Pancreas (tissue), 10 donors: ENCODE measurements around the gene ZNF444. TPM values are rescaled to one million over a fixed set of nuclear protein-coding genes. Genes with fewer than 3 reads are reported as not detected.
A peak's percentile ranks its signal among the peaks of the same experiment; 100 is the strongest.

Experiments
- ATAC-seq, 4 donors: fragments of 200-7000 bp; cut with Tn5 transposase; one replicate each; pipeline versions ENCODE4 v1.8.0 to v1.9.1; 2020; ENCODE audit warnings: mild to moderate bottlenecking in 4 of 4, moderate library complexity in 4 of 4
- DNase-seq, 6 donors: peaks; one replicate each; pipeline ENCODE4 v3.0.0-alpha.2; 2020
- FAIRE-seq: peaks from 2 replicates; lab custom pipeline; 2012; peaks lifted over from hg19 to GRCh38; lab: Jason Lieb, UNC
- H3K27ac ChIP-seq, 4 donors: fragments of 200-600 bp; sonication (generic); 1 replicate in 3 of 4; 2 replicates in 1 of 4; pipeline versions ENCODE4 v1.5.0 to v1.8.0; 2020
- H3K27me3 ChIP-seq, 4 donors: fragments of 200-600 bp; one replicate each; pipeline ENCODE4 v1.8.0; 2021
- H3K36me3 ChIP-seq, 3 donors: fragments of 200-600 bp; sonication (generic) in 1 of 3; one replicate each; pipeline versions ENCODE4 v1.5.0 to v1.8.0; 2020 to 2021
- H3K4me1 ChIP-seq, 3 donors: fragments of 200-600 bp; one replicate each; pipeline ENCODE4 v1.8.0; 2021
- H3K4me3 ChIP-seq, 4 donors: fragments of 200-600 bp; sonication (generic) in 2 of 4; one replicate each; pipeline versions ENCODE4 v1.5.0 to v1.8.0; 2020 to 2021
- H3K9me3 ChIP-seq, 4 donors: fragments of 200-600 bp; one replicate each; pipeline ENCODE4 v1.8.0; 2021
- WGBS, 2 donors: extraction: QIAGEN DNeasy Blood & Tissue Kit; methylation state at CpG; one replicate each; pipeline ENCODE4 v1.1.7; 2013; 5-methylcytosine and 5-hydroxymethylcytosine counted together
- intact Hi-C, 3 donors: fragments of 100-400 bp; cut with DNase I; formaldehyde crosslinking; loops; one replicate each; pipeline versions ENCODE4 v1.11.1 to v1.14.2; 2022
- polyA plus RNA-seq, 2 donors: library from polyadenylated mRNA; stranded (reverse); fragments of 200-250 nt; gene quantifications; one replicate each; pipeline ENCODE4 v1.2.3, GENCODE V29; 2013
- total RNA-seq, 6 donors: library from RNA; stranded (reverse); fragmentation: NEBNext Ultra II Directional in 4 of 6; extraction: Animal tissue kit (Norgen Biotek cat#: 25700) in 4 of 6; gene quantifications; one replicate each; pipeline versions ENCODE4 v1.2.1 to v1.2.4, GENCODE V29; 2021 to 2023
- TF ChIP-seq, protein P1 (sequence below), 4 donors: fragments of 200-600 bp; sonication (generic) in 3 of 4; IDR thresholded peaks; one replicate each; pipeline versions ENCODE4 v1.5.0 to v1.8.0; 2021; ENCODE audit warnings: antibody characterized with exemption in 4 of 4
- donor health status: healthy with polysubstance abuse.
- donor health status: DM: no; HTN: no; CAD: no; lungs with moderate emphysema.
- donor health status: DM: no; HTN: no; CAD: no.
- donor health status: control.
- donor health status: control.
- donor health status: Bipolar disorder and iron deficiency.
- donor health status: DM: yes; HTN: yes; CAD: no.
- donor health status: DM: no; HTN: no; CAD: no.
- donor health status: DM: no; HTN: no; CAD: no.
- donor health status: DM: yes; HTN: yes; CAD: no.

ZNF444 gene
- total and polyA plus RNA-seq, 8 donors, result 27.9 to 99.0 (median 34.2) TPM

GRCh38 chr19:56131651-56132050, 9.4 kb upstream of the ZNF444 start:
- intact Hi-C loops, result no loop called here
- DNase-seq, result no peak
- FAIRE-seq, result no peak
- no peaks in the 10 kb centered on the region for H3K9me3 ChIP-seq
- WGBS, 2 donors, result 88 to 91% methylated on average over 8 of the region's 8 CpGs
- no peak for ATAC-seq
- no peak overlapping the region for H3K27ac ChIP-seq
- H3K36me3 ChIP-seq, result no peaks in the 10 kb centered on the region
- H3K4me3 ChIP-seq, result no peak overlapping the region
- peaks cover 2 to 20% (median 18%) of the 10 kb centered on the region in 3 donors for H3K4me1 ChIP-seq
- TF ChIP-seq, protein P1, sequence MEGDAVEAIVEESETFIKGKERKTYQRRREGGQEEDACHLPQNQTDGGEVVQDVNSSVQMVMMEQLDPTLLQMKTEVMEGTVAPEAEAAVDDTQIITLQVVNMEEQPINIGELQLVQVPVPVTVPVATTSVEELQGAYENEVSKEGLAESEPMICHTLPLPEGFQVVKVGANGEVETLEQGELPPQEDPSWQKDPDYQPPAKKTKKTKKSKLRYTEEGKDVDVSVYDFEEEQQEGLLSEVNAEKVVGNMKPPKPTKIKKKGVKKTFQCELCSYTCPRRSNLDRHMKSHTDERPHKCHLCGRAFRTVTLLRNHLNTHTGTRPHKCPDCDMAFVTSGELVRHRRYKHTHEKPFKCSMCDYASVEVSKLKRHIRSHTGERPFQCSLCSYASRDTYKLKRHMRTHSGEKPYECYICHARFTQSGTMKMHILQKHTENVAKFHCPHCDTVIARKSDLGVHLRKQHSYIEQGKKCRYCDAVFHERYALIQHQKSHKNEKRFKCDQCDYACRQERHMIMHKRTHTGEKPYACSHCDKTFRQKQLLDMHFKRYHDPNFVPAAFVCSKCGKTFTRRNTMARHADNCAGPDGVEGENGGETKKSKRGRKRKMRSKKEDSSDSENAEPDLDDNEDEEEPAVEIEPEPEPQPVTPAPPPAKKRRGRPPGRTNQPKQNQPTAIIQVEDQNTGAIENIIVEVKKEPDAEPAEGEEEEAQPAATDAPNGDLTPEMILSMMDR (IDR thresholded peaks at IDR 0.05), result no peak
- H3K27me3 ChIP-seq, result no peaks in the 10 kb centered on the region

GRCh38 chr19:56132316-56132822, 8.7 kb upstream of the ZNF444 start:
- no peak overlapping the region for H3K27ac ChIP-seq
- FAIRE-seq (no peak), ATAC-seq (no peak)

DNA sequence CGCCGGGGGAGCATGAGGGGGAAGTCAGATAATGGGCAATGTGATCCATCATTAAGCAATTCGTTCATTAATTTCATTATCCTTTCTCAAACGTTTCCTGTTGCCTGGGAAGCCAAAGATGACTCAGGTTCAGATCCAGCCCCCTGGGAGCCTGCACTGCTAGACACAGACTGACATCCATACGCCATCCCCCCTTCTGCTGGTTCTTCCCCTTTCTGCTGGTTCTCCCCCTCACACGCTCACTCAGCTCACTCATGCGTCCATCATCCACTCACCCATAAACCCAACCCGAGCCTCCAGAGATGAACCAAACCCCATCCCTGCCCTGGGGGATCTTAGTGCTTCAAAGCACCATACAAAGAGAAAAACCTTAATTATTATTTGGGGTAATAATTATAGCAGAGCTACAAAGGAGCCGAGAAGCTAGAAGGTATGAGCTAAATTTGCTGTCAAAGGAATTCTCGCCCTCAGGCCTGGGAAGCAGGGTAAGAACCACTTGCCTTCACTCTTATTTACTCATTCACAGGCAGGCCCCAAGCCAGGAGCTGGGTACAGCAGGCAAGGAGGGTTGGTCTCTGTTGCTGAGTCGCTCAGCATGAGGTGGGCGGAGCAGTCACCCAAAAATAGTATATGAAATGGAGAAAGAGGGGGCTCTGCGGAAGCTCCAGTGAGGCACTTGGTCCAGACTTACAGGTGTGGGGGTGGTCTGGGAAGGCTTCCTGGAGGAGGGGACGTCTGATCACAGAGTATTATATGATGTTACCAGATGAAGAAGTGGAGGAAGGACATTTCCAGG, 7.0 kb upstream of the ZNF444 start:
- H3K4me1 ChIP-seq, result peaks cover 18 to 43% (median 41%) of the 10 kb centered on the region in 3 donors

More at GRCh38 chr19:56132316-56132822, 8.7 kb upstream of the ZNF444 start:
- no peaks in the 10 kb centered on the region for H3K9me3 ChIP-seq
- WGBS, 2 donors, result 69 to 75% methylated on average over 14 of the region's 14 CpGs
- no peaks in the 10 kb centered on the region for H3K27me3 ChIP-seq
- DNase-seq, result no peak
- TF ChIP-seq, protein P1 (IDR thresholded peaks at IDR 0.05), result no peak
- intact Hi-C loops, result no loop called here
- no peaks in the 10 kb centered on the region for H3K36me3 ChIP-seq
- no peak overlapping the region for H3K4me3 ChIP-seq
- peaks cover 9 to 28% (median 25%) of the 10 kb centered on the region in 3 donors for H3K4me1 ChIP-seq

DNA sequence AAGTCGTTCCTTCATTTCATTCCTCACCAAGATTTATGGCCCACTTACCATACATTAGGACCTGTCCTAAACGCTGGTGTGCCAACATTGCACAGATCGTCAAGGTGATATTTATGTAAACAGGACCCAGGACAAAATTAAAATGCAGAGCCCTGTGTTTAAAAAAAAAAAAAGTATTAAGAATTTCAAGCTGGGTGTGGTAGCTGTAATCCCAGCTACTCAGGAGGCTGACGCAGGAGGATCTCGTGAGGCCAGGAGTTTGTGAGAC, 6.5 kb upstream of the ZNF444 start:
- ATAC-seq, result no peak

More for the DNA sequence above, 7.0 kb upstream of the ZNF444 start:
- intact Hi-C loops, result no loop called here
- TF ChIP-seq, protein P1 (IDR thresholded peaks at IDR 0.05), result no peak
- ATAC-seq, result no peak
- H3K4me3 ChIP-seq, result no peak overlapping the region
- WGBS, 2 donors, result 82% methylated on average over 12 to 14 of the region's 14 CpGs
- no peak for FAIRE-seq
- DNase-seq, result no peak
- no peaks in the 10 kb centered on the region for H3K36me3 ChIP-seq
- H3K27ac ChIP-seq, result no peak overlapping the region
- no peaks in the 10 kb centered on the region for H3K27me3 ChIP-seq
- no peaks in the 10 kb centered on the region for H3K9me3 ChIP-seq

More for the DNA sequence above, 6.5 kb upstream of the ZNF444 start:
- no peak for FAIRE-seq
- Histone ChIP-seq H3K27ac (peak overlapping the region in 2 of 4 donors; percentile 90 to 92), H3K36me3 (no peaks in the 10 kb centered on the region), H3K27me3 (no peaks in the 10 kb centered on the region), H3K4me3 (no peak overlapping the region), H3K4me1 (peaks cover 20 to 44% (median 42%) of the 10 kb centered on the region in 3 donors), H3K9me3 (no peaks in the 10 kb centered on the region)
- intact Hi-C loops, result no loop called here
- 73 to 80% methylated on average over 5 of the region's 5 CpGs for WGBS, 2 donors
- no peak for DNase-seq
- TF ChIP-seq, protein P1 (IDR thresholded peaks at IDR 0.05), result no peak
